RPMI7951 (cell line): ENCODE results near the gene KLK3. TPM values are rescaled to one million over a fixed set of nuclear protein-coding genes. Genes with fewer than 3 reads are reported as not detected.

Source experiments
- DNase-seq: peaks from one replicate; pipeline ENCODE4 v3.0.0-alpha.2; 2012; ENCODE audit warnings: low read depth
- total RNA-seq: library from RNA; depleted of rRNA; stranded (reverse); fragments of >200 nt; shearing (Covaris generic); gene quantifications from 2 replicates; pipeline ENCODE4 v1.2.3, GENCODE V29; 2014; rRNA removed

KLK3 gene
- total RNA-seq, 1 experiment from 2014 or later, result not detected

GRCh38 chr19:50898018-50898417 lies 43.3 kb downstream of the KLK3 start:
- no peak for DNase-seq

DNA sequence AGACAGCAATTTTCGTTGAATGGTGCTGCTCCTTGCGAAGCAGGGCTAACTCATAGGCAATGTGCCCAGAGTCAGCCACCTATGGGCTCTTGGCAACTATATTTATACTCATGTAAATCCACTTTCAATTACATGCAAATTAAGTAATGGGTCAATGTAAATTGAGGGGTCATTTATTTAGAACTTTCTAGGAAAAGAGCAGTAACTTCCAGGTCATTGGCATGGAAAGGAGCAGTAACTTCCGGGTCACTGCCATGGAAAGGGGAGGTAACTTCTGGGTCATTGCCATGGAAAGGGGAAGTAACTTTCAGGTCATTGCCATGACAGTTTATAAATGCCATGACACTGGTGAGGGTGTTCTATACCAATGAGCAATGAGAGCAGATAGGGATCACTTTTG lies 44.9 kb downstream of the KLK3 start:
- no peak for DNase-seq

DNA sequence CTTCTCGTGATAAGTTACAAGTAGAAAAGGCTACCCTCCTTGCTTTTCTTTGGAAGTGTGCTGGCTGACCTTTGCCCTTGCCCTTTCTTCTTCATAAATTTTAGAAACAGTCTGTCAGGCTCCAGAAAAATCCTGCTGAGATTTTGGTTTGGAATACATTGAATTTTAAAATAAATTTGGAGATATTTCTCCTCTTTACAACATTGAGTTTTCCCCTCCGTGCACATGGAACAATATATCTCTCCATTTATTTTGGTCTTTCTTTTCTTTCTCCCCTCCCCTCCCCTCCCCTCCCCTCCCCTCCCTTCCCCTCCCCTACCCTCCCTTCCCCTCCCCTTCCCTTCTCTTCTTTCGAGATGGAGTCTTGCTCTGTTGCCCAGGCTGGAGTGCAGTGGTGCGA lies 47.9 kb downstream of the KLK3 start:
- no peak for DNase-seq

GRCh38 chr19:50906217-50906616 lies 51.5 kb downstream of the KLK3 start:
- no peak for DNase-seq

DNA sequence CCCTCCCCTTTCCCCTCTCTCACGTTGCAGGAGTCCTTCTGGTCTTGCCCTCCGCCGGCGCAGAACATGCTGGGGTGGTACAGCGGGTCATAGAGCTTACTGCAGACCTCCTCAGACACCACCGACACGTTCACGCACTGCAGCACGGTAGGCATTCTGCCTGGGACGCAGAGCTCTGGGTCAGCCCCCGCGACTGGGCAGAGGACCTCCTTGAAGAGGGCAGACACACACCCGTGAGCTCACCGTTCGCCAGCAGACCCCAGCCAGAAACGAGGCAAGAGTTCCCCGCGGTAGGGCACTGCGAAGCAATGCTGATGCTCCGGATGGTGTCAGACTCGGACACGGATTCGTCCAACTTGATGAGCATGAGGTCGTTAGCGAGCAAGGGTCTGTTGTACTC lies 53.6 kb downstream of the KLK3 start:
- DNase-seq, result no peak

GRCh38 chr19:50909240-50910070 lies 54.7 kb downstream of the KLK3 start:
- DNase-seq, result peak; percentile 61

Other genes starting within 250 kb of the KLK3 start
- gene SYT3, start 215.0 kb upstream of the KLK3 start, total RNA-seq, result not detected in 2 replicates
- gene C19orf81, start 205.5 kb upstream of the KLK3 start, total RNA-seq, result not detected in 2 replicates
- 3.9 and 4.9 TPM in 2 replicates for gene SHANK1, start 135.1 kb upstream of the KLK3 start, total RNA-seq
- 149 and 186 TPM in 2 replicates for gene CLEC11A, start 131.6 kb upstream of the KLK3 start, total RNA-seq
- gene GPR32, start 84.5 kb upstream of the KLK3 start, total RNA-seq, result not detected in 2 replicates
- not detected in 2 replicates for gene ACP4, start 64.5 kb upstream of the KLK3 start, total RNA-seq
- gene KLK1, start 31.1 kb upstream of the KLK3 start, total RNA-seq, result not detected in 2 replicates
- not detected in 2 replicates for gene KLK15, start 21.3 kb upstream of the KLK3 start, total RNA-seq
- gene KLK2, start 18.5 kb downstream of the KLK3 start, total RNA-seq, result not detected in 2 replicates
- gene KLK4, start 56.5 kb downstream of the KLK3 start, total RNA-seq, result not detected in 2 replicates
- gene KLK5, start 98.1 kb downstream of the KLK3 start, total RNA-seq, result not detected in 2 replicates
- not detected in 2 replicates for gene KLK6, start 114.7 kb downstream of the KLK3 start, total RNA-seq
- not detected in 2 replicates for gene KLK7, start 129.0 kb downstream of the KLK3 start, total RNA-seq
- not detected in 2 replicates for gene KLK8, start 146.7 kb downstream of the KLK3 start, total RNA-seq
- gene KLK10, start 164.8 kb downstream of the KLK3 start, total RNA-seq, result not detected in 2 replicates
- gene KLK11, start 171.7 kb downstream of the KLK3 start, total RNA-seq, result not detected in 2 replicates
- gene KLK12, start 180.1 kb downstream of the KLK3 start, total RNA-seq, result not detected in 2 replicates
- gene KLK13, start 210.2 kb downstream of the KLK3 start, total RNA-seq, result not detected in 2 replicates
- not detected in 2 replicates for gene KLK14, start 228.0 kb downstream of the KLK3 start, total RNA-seq